ENCODE measurements around the gene SPATS2L.

The SPATS2L gene

GRCh38 chr2:200356857-200357384 lies 50.4 kb downstream of the SPATS2L start:
- H4K20me1 ChIP-seq (ENCODE audit: control insufficient read depth, insufficient read depth, low read depth, low read length) = no peaks in the 10 kb centered on the region
- H3K9me3 ChIP-seq (ENCODE audit: control insufficient read depth, insufficient read depth, low read length) = no peaks in the 10 kb centered on the region
- no peak overlapping the region for H3K4me2 ChIP-seq (ENCODE audit: low read length)
- no peaks in the 10 kb centered on the region for H3K79me2 ChIP-seq (ENCODE audit: control insufficient read depth, low read length)
- TF ChIP-seq CTCF (IDR thresholded peaks at IDR 0.05; ENCODE audit: low read depth, low read length, poor library complexity, severe bottlenecking) (no peak), EZH2phosphoT487 (IDR thresholded peaks at IDR 0.05; ENCODE audit: borderline replicate concordance, low read length) (no peak)
- H3F3A ChIP-seq (ENCODE audit: control insufficient read depth, insufficient read depth) = no peaks in the 10 kb centered on the region
- no peak overlapping the region for H3K27ac ChIP-seq (ENCODE audit: low read depth, low read length)
- H3K9me2 ChIP-seq (replicated peaks; ENCODE audit: control insufficient read depth, low read length) = no peaks in the 10 kb centered on the region
- H3K4me3 ChIP-seq (ENCODE audit: low read length) = no peak overlapping the region
- H3K27me3 ChIP-seq (ENCODE audit: control insufficient read depth, low read length) = peaks cover 6% of the 10 kb centered on the region; the same call in 1 of the 2 replicates
- H3K36me3 ChIP-seq (ENCODE audit: control insufficient read depth, low read length) = no peaks in the 10 kb centered on the region
- no peaks in the 10 kb centered on the region for H3K4me1 ChIP-seq (ENCODE audit: control insufficient read depth, low read length)

- Histone ChIP-seq H3F3A (ENCODE audit: control insufficient read depth, insufficient read depth) (no peaks in the 10 kb centered on the region), H3K27me3 (ENCODE audit: control insufficient read depth, low read length) (peaks cover 4% of the 10 kb centered on the region; the same call in 1 of the 2 replicates), H4K20me1 (ENCODE audit: control insufficient read depth, insufficient read depth, low read depth, low read length) (no peaks in the 10 kb centered on the region), H3K4me1 (ENCODE audit: control insufficient read depth, low read length) (no peaks in the 10 kb centered on the region), H3K4me2 (ENCODE audit: low read length) (no peak overlapping the region), H3K9me3 (ENCODE audit: control insufficient read depth, insufficient read depth, low read length) (no peaks in the 10 kb centered on the region), H3K27ac (ENCODE audit: low read depth, low read length) (no peak overlapping the region), H3K4me3 (ENCODE audit: low read length) (no peak overlapping the region), H3K9me2 (replicated peaks; ENCODE audit: control insufficient read depth, low read length) (no peaks in the 10 kb centered on the region), H3K79me2 (ENCODE audit: control insufficient read depth, low read length) (no peaks in the 10 kb centered on the region), H3K36me3 (ENCODE audit: control insufficient read depth, low read length) (no peaks in the 10 kb centered on the region)
- TF ChIP-seq CTCF (IDR thresholded peaks at IDR 0.05; ENCODE audit: low read depth, low read length, poor library complexity, severe bottlenecking) (no peak), EZH2phosphoT487 (IDR thresholded peaks at IDR 0.05; ENCODE audit: borderline replicate concordance, low read length) (no peak)
Observed at GRCh38 chr2:200357845-200358244, 51.4 kb downstream of the SPATS2L start.

- Histone ChIP-seq H3K4me2 (ENCODE audit: low read length) (no peak overlapping the region), H3K4me3 (ENCODE audit: low read length) (no peak overlapping the region), H3K27me3 (ENCODE audit: control insufficient read depth, low read length) (peaks cover 4% of the 10 kb centered on the region; the same call in 1 of the 2 replicates), H3K9me2 (replicated peaks; ENCODE audit: control insufficient read depth, low read length) (no peaks in the 10 kb centered on the region), H3K36me3 (ENCODE audit: control insufficient read depth, low read length) (no peaks in the 10 kb centered on the region), H3F3A (ENCODE audit: control insufficient read depth, insufficient read depth) (no peaks in the 10 kb centered on the region), H3K4me1 (ENCODE audit: control insufficient read depth, low read length) (no peaks in the 10 kb centered on the region), H4K20me1 (ENCODE audit: control insufficient read depth, insufficient read depth, low read depth, low read length) (no peaks in the 10 kb centered on the region), H3K79me2 (ENCODE audit: control insufficient read depth, low read length) (no peaks in the 10 kb centered on the region), H3K27ac (ENCODE audit: low read depth, low read length) (no peak overlapping the region), H3K9me3 (ENCODE audit: control insufficient read depth, insufficient read depth, low read length) (no peaks in the 10 kb centered on the region)
- TF ChIP-seq CTCF (IDR thresholded peaks at IDR 0.05; ENCODE audit: low read depth, low read length, poor library complexity, severe bottlenecking) (no peak), EZH2phosphoT487 (IDR thresholded peaks at IDR 0.05; ENCODE audit: borderline replicate concordance, low read length) (no peak)
Observed at GRCh38 chr2:200359552-200359951, 53.1 kb downstream of the SPATS2L start.
